Measurements from ENCODE around the gene PTGER3.

- TF ChIP-seq POLR2A (IDR thresholded peaks at IDR 0.05; ENCODE audit: low read length) (no peak), GATA1 (IDR thresholded peaks at IDR 0.05; ENCODE audit: low read depth, low read length) (no peak)
Measured at GRCh38 chr1:71028981-71029380, 18.6 kb downstream of the PTGER3 start.

Data from erythroblast (primary cell).